PC-3 (cell line): ENCODE measurements around the gene ATP2A1.

Experiments
- EZH2 ChIP-seq: fragments of 300-600 bp; sonication (generic); IDR thresholded peaks from one replicate; pipeline ENCODE4 v1.6.1; 2017; ENCODE audit warnings: antibody characterized with exemption, mild to moderate bottlenecking, low read length; ENCODE audit not compliant: unreplicated experiment
- TF ChIP-seq, protein P1 (sequence below): fragments of 300-600 bp; sonication (generic); conservative IDR thresholded peaks from 2 replicates; pipeline ENCODE4 v1.5.1; 2017; ENCODE audit warnings: antibody characterized with exemption, low read depth, mild to moderate bottlenecking, low read length

- TF ChIP-seq, protein P1, sequence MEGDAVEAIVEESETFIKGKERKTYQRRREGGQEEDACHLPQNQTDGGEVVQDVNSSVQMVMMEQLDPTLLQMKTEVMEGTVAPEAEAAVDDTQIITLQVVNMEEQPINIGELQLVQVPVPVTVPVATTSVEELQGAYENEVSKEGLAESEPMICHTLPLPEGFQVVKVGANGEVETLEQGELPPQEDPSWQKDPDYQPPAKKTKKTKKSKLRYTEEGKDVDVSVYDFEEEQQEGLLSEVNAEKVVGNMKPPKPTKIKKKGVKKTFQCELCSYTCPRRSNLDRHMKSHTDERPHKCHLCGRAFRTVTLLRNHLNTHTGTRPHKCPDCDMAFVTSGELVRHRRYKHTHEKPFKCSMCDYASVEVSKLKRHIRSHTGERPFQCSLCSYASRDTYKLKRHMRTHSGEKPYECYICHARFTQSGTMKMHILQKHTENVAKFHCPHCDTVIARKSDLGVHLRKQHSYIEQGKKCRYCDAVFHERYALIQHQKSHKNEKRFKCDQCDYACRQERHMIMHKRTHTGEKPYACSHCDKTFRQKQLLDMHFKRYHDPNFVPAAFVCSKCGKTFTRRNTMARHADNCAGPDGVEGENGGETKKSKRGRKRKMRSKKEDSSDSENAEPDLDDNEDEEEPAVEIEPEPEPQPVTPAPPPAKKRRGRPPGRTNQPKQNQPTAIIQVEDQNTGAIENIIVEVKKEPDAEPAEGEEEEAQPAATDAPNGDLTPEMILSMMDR: no peak
- no peak for TF ChIP-seq EZH2
Measured at GRCh38 chr16:28891964-28892890, 13.9 kb downstream of the ATP2A1 start.
